Hepatocyte (in vitro differentiated cells): Measurements from ENCODE around the gene PTAFR. TPM values are rescaled to one million over a fixed set of nuclear protein-coding genes. Genes with fewer than 3 reads are reported as not detected.

Experiments
- DNase-seq: peaks from one replicate; pipeline ENCODE4 v3.0.0-alpha.2; 2016; ENCODE audit warnings: low spot score
- H2AFZ ChIP-seq: fragments of 200-600 bp; sonication (generic); 2 replicates; pipeline ENCODE4 v1.6.0; 2016; ENCODE audit warnings: antibody characterized with exemption, mild to moderate bottlenecking
- H3K27ac ChIP-seq: fragments of 200-600 bp; sonication (generic); 2 replicates; pipeline ENCODE4 v1.5.1; 2016; ENCODE audit warnings: mild to moderate bottlenecking
- H3K27me3 ChIP-seq: fragments of 200-600 bp; sonication (generic); 2 replicates; pipeline ENCODE4 v1.6.1; 2016
- H3K36me3 ChIP-seq: fragments of 200-600 bp; sonication (generic); replicated peaks from 2 replicates; pipeline ENCODE4 v1.5.1; 2016; ENCODE audit warnings: low read depth; ENCODE audit not compliant: insufficient read depth
- H3K4me1 ChIP-seq: fragments of 200-600 bp; sonication (generic); 2 replicates; pipeline ENCODE4 v1.5.1; 2016; ENCODE audit warnings: mild to moderate bottlenecking, moderate library complexity; ENCODE audit not compliant: insufficient read depth
- H3K4me2 ChIP-seq: fragments of 200-600 bp; sonication (generic); 2 replicates; pipeline ENCODE4 v1.6.0; 2016
- H3K4me3 ChIP-seq: fragments of 200-600 bp; sonication (generic); 2 replicates; pipeline ENCODE4 v1.5.1; 2016; ENCODE audit warnings: mild to moderate bottlenecking
- H3K79me2 ChIP-seq: fragments of 200-600 bp; sonication (generic); 2 replicates; pipeline ENCODE4 v1.6.0; 2017; ENCODE audit warnings: mild to moderate bottlenecking
- H3K9me2 ChIP-seq: fragments of 200-600 bp; sonication (generic); replicated peaks from 2 replicates; pipeline ENCODE4 v1.6.0; 2017; ENCODE audit warnings: mild to moderate bottlenecking; ENCODE audit not compliant: insufficient read depth
- H3K9me3 ChIP-seq: fragments of 200-600 bp; sonication (generic); 2 replicates; pipeline ENCODE4 v1.5.1; 2016; ENCODE audit warnings: low read depth, mild to moderate bottlenecking
- H4K20me1 ChIP-seq: fragments of 200-600 bp; sonication (generic); 2 replicates; pipeline ENCODE4 v1.6.0; 2016; ENCODE audit warnings: mild to moderate bottlenecking; ENCODE audit not compliant: insufficient read depth, poor library complexity, severe bottlenecking
- CTCF ChIP-seq: fragments of 200-600 bp; sonication (generic); IDR thresholded peaks from 2 replicates; pipeline ENCODE4 v1.5.1; 2016; ENCODE audit warnings: antibody characterized with exemption, mild to moderate bottlenecking; ENCODE audit not compliant: poor library complexity
- EZH2 ChIP-seq: fragments of 200-600 bp; sonication (generic); IDR thresholded peaks from 2 replicates; pipeline ENCODE4 v1.6.1; 2016; ENCODE audit warnings: antibody characterized with exemption, mild to moderate bottlenecking, borderline replicate concordance
- EZH2phosphoT487 ChIP-seq: fragments of 200-600 bp; sonication (generic); IDR thresholded peaks from one replicate; pipeline ENCODE4 v1.6.1; 2018; ENCODE audit warnings: antibody characterized with exemption, mild to moderate bottlenecking, low read depth, moderate library complexity; ENCODE audit not compliant: unreplicated experiment, severe bottlenecking
- WGBS: methylation state at CpG from one replicate; pipeline ENCODE4 v1.1.6; 2016; ENCODE audit warnings: low lambda C conversion rate; ENCODE audit errors: missing lambda C conversion rate; 5-methylcytosine and 5-hydroxymethylcytosine counted together
- polyA plus RNA-seq: library from polyadenylated mRNA; unstranded; fragments of >200 nt; fragmentation: Nextera tagmentation; extraction: Ambion mirVana; gene quantifications from 2 replicates; pipeline ENCODE4 v1.2.1, GENCODE V29; 2016
- total RNA-seq: library from RNA; depleted of rRNA; stranded (reverse); fragments of >200 nt; gene quantifications from 2 replicates; pipeline ENCODE4 v1.2.3, GENCODE V29; 2014

Gene PTAFR
- total and polyA plus RNA-seq, 2 experiments from 2014 or later: 0.29 to 0.37 TPM

- no peak overlapping the region for H3K27ac ChIP-seq
- TF ChIP-seq EZH2phosphoT487 (no peak), EZH2 (no peak), CTCF (no peak)
- WGBS: 89% methylated on average over 1 of the region's 1 CpG
- no peaks in the 10 kb centered on the region for H3K36me3 ChIP-seq
- no peaks in the 10 kb centered on the region for H3K9me3 ChIP-seq
- no peak overlapping the region for H3K4me2 ChIP-seq
- H3K9me2 ChIP-seq: no peaks in the 10 kb centered on the region
- H4K20me1 ChIP-seq: no peaks in the 10 kb centered on the region
- no peak overlapping the region for H3K4me3 ChIP-seq
- no peaks in the 10 kb centered on the region for H3K79me2 ChIP-seq
- no peak overlapping the region for H2AFZ ChIP-seq
- H3K27me3 ChIP-seq: no peaks in the 10 kb centered on the region
- no peaks in the 10 kb centered on the region for H3K4me1 ChIP-seq
- DNase-seq: no peak
Measured at GRCh38 chr1:28195780-28196179, 19.3 kb upstream of the PTAFR start.

DNA sequence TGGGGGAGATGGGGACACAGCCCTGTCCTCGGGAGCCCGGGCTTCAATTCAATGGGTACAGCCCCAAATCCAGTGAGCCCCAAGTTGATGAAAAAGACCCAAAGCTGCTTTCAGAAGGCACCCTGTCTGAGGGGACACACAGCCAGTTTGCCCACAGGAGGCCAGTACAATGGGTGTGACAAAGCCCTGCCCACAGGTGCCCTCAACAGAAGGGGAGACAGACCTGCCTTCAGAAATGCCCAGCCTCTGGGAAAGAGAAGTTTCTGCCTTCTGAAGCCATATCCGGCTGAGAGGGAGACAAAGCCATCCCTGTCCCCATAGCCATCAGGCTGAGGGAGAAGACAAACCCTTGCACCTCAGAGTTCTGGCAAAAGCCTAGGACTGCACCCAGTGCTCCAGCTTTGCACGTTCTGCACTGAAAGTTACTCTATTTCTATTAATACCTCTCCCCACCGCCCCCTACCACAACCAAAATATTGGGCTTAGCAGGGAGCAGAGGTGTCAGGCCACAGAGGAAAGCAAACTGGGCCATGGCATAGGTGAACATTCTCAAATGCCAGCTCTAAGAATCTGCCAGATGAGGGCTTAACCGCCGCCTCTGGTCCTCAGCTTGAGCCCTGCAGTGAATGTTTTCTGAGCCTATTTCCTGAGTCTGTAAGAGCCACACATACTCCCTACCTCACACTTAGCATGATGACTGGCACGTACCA, 18.0 kb upstream of the PTAFR start:
- no peaks in the 10 kb centered on the region for H3K36me3 ChIP-seq
- H3K4me1 ChIP-seq: no peaks in the 10 kb centered on the region
- 91% methylated on average over 8 of the region's 8 CpGs for WGBS
- no peaks in the 10 kb centered on the region for H4K20me1 ChIP-seq
- no peak overlapping the region for H3K27ac ChIP-seq
- no peak for DNase-seq
- no peak overlapping the region for H2AFZ ChIP-seq
- H3K9me3 ChIP-seq: no peaks in the 10 kb centered on the region
- H3K79me2 ChIP-seq: no peaks in the 10 kb centered on the region
- no peaks in the 10 kb centered on the region for H3K9me2 ChIP-seq
- H3K4me2 ChIP-seq: no peak overlapping the region
- no peaks in the 10 kb centered on the region for H3K27me3 ChIP-seq
- no peak overlapping the region for H3K4me3 ChIP-seq
- TF ChIP-seq CTCF (no peak), EZH2phosphoT487 (no peak), EZH2 (no peak)

GRCh38 chr1:28193701-28194161, 17.2 kb upstream of the PTAFR start:
- no peaks in the 10 kb centered on the region for H3K9me3 ChIP-seq
- H3K4me3 ChIP-seq: no peak overlapping the region
- no peaks in the 10 kb centered on the region for H3K9me2 ChIP-seq
- no peaks in the 10 kb centered on the region for H3K79me2 ChIP-seq
- H3K4me1 ChIP-seq: no peaks in the 10 kb centered on the region
- 62% methylated on average over 8 of the region's 8 CpGs for WGBS
- no peak overlapping the region for H3K4me2 ChIP-seq
- peak; percentile 25 for DNase-seq
- H3K27me3 ChIP-seq: no peaks in the 10 kb centered on the region
- H2AFZ ChIP-seq: no peak overlapping the region
- H4K20me1 ChIP-seq: no peaks in the 10 kb centered on the region
- no peak overlapping the region for H3K27ac ChIP-seq
- no peaks in the 10 kb centered on the region for H3K36me3 ChIP-seq
- TF ChIP-seq EZH2 (no peak), EZH2phosphoT487 (no peak), CTCF (no peak)
